ENCODE data around the gene TBC1D17. TPM values are rescaled to one million over a fixed set of nuclear protein-coding genes. Genes with fewer than 3 reads are reported as not detected.

The TBC1D17 gene
- total and polyA plus RNA-seq, 10 of the 15 experiments (the other 5 are each of a cell fraction or from before 2014, with no cell fraction given) = 0.42 to 20.4 (median 11.2) TPM

DNA sequence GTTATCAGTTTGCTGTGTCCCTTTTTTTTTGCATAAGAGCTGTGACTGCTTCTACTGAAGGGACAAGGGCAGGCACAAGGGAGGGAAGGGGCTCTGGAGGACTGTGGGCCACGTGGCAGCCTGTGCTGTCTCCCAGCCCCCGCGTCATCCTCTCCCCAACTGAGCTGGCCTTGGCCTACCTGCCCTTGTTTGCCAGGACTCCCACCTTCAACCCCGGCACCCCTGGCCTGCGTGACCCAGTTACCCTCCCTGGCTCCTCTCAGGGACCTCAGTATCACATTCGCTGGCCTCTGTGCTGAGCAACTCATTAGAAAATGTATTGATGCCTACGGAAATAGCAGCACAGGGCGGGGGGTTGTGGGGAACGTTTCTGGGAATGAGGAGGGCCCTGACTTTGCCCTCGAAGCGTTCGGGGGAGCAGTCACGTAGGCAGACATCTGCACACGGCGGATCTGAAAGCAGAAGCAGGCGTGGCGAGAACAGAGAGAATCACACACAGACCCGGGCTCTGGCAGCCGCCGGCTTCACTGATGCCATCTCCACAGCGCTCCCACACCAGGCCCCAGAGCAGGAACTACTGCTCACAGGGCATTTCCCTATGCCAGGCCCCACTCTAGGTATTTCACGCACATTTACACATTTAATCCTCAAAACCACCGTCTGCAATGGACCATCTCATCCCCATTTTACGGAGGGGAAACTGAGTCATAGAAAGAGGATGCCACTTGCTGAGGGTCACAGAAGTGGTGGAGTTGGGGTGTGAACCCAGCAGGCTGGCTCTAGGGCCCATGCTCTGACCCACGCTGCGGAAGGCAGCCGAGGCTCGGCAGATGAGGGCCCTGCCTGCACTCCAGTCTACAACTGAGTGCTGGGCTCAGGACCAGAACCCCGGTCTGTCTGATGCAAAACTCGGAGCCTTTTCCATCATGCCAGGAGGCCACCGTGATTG, 45.8 kb downstream of the TBC1D17 start:
- peak overlapping the region; percentile 52 for H3K27ac ChIP-seq (ENCODE audit: control insufficient read depth, insufficient read depth)
- no peak for FAIRE-seq
- peak overlapping the region; percentile 59; the same call in 1 of the 2 replicates for H3K4me3 ChIP-seq
- H3K79me2 ChIP-seq (ENCODE audit: control insufficient read depth, insufficient read depth, low read length) = peaks cover 92% of the 10 kb centered on the region
- BruUV-seq (replicated peaks) = no TSS peak
- TF ChIP-seq IKZF1 (conservative IDR thresholded peaks at IDR 0.05) = no peak
- TF ChIP-seq POLR2A (IDR thresholded peaks at IDR 0.05; ENCODE audit: low read depth, low read length) = 0 out of 2 replicates have a peak, but pooled peaks have one; percentile 27
- 0 out of 2 replicates have a peak, but pooled peaks have one; percentile 5 for TF ChIP-seq POLR2AphosphoS2 (IDR thresholded peaks at IDR 0.05; ENCODE audit: low read depth, low read length)
- peaks cover 44% of the 10 kb centered on the region for H3K4me1 ChIP-seq (ENCODE audit: control insufficient read depth, insufficient read depth, low read length)
- peak overlapping the region; percentile 26; the same call in 1 of the 2 replicates for H3K9ac ChIP-seq (ENCODE audit: control insufficient read depth, insufficient read depth, low read length)
- peak; percentile 56 for DNase-seq (ENCODE audit: low read depth, low spot score)
- H3K27me3 ChIP-seq (replicated peaks in 1 of 2; ENCODE audit: control insufficient read depth in 2 of 2, insufficient read depth in 2 of 2, low read length in 1 of 2) = no peaks in the 10 kb centered on the region
- in situ Hi-C loops (cut with MboI) = no loop called here
- intact Hi-C loops (cut with micrococcal nuclease; ENCODE audit: unreplicated experiment) = no loop called here
- 93% methylated on average over 31 of the region's 31 CpGs for WGBS (ENCODE audit: insufficient coverage, insufficient replicate concordance, low lambda C conversion rate, missing lambda C conversion rate)
- ATAC-seq = no peak
- no peaks in the 10 kb centered on the region; the same call in 1 of the 2 replicates for H4K20me1 ChIP-seq (ENCODE audit: control insufficient read depth, insufficient read depth)
- peak overlapping the region; percentile 76 for H3K4me2 ChIP-seq (ENCODE audit: control insufficient read depth, insufficient read depth)
- CTCF ChIA-PET = interaction anchor here (1.5 kb wide), 1 partner anchor 9 kb away, joined by 6 read pairs; no protein-coding TSS in a partner anchor
- POLR2A ChIA-PET = interaction anchor here (0.7 to 2.3 kb wide), 4 partner anchors 11 to 37 kb away, joined by 3 to 17 read pairs (median 5); partner anchors contain the start of gene IL4I1
- RAD21 ChIA-PET (ENCODE audit: unreplicated experiment) = interaction anchor here (1.5 kb wide), 1 partner anchor 12 kb away, joined by 7 read pairs; no protein-coding TSS in a partner anchor
- peaks cover 18 to 36% of the 10 kb centered on the region in 2 experiments for H3K36me3 ChIP-seq (ENCODE audit: control insufficient read depth in 2 of 2, insufficient read depth in 2 of 2, low read length in 1 of 2)
- no peak overlapping the region for H2AFZ ChIP-seq (ENCODE audit: control insufficient read depth, low read depth, low read length)
- SMC1A ChIA-PET (ENCODE audit: uncharacterized antibody, unreplicated experiment) = interaction anchor here (1.9 kb wide), 1 partner anchor 12 kb away, joined by 7 read pairs; no protein-coding TSS in a partner anchor
- no peaks in the 10 kb centered on the region for H3K9me3 ChIP-seq (replicated peaks; ENCODE audit: control insufficient read depth, insufficient read depth, low read length)
